GM12878 (cell line): ENCODE results near the gene DSE. TPM values are rescaled to one million over a fixed set of nuclear protein-coding genes. Genes with fewer than 3 reads are reported as not detected.
"Not testable (repeated sequence)": the region's sequence is repeated elsewhere in the genome, so short reads cannot be mapped to it uniquely, and the experiment has no call there.

ENCODE experiments used
- ATAC-seq: fragments of 200-7000 bp; cut with Tn5 transposase; 3 replicates; pipeline ENCODE4 v1.9.1; 2020; ENCODE audit warnings: mild to moderate bottlenecking, moderate library complexity
- BruUV-seq: library from RNA; stranded (reverse); fragments of 400-500 nt; replicated peaks from 2 replicates; lab custom pipeline; 2021; lab: Mats Ljungman, UMichigan
- CTCF ChIA-PET: fragments of 300-600 bp; sonication (Branson Sonifier 250); formaldehyde crosslinking; extraction: SDS; loops from one replicate; lab custom pipeline; 2021; ENCODE audit warnings: inconsistent platforms; lab: Yijun Ruan, JAX
- POLR2A ChIA-PET: fragments of 350-600 bp; formaldehyde crosslinking; extraction: SDS; loops from one replicate; lab custom pipeline; 2021; ENCODE audit warnings: inconsistent platforms; lab: Charles Lee
- RAD21 ChIA-PET: fragments of 300-600 bp; sonication (Branson Sonifier 250); formaldehyde crosslinking; loops from one replicate; lab custom pipeline; 2023; ENCODE audit warnings: antibody characterized with exemption; ENCODE audit not compliant: unreplicated experiment; lab: Charles Lee
- SMC1A ChIA-PET: fragments of 300-600 bp; sonication (Branson Sonifier 250); formaldehyde crosslinking; loops from one replicate; lab custom pipeline; 2023; ENCODE audit not compliant: unreplicated experiment, uncharacterized antibody; lab: Charles Lee
- DNase-seq: peaks from one replicate; pipeline ENCODE4 v3.0.0-alpha.2; 2011; ENCODE audit warnings: low read depth, low spot score
- FAIRE-seq: peaks from 3 replicates; lab custom pipeline; 2011; peaks lifted over from hg19 to GRCh38; lab: Jason Lieb, UNC
- H2AFZ ChIP-seq: 2 replicates; pipeline ENCODE4 v1.6.0; 2011; ENCODE audit warnings: low read depth, low read length, control low read depth; ENCODE audit not compliant: control insufficient read depth
- H3K27ac ChIP-seq: 2 replicates; pipeline ENCODE4 v1.5.1; 2011; ENCODE audit warnings: control low read depth; ENCODE audit not compliant: control insufficient read depth, insufficient read depth
- H3K27me3 ChIP-seq, 2 experiments: replicated peaks in 1 of 2; 2 replicates each; pipeline versions ENCODE4 v1.6.0 to v1.6.1; 2011; ENCODE audit warnings: low read length in 1 of 2; ENCODE audit not compliant: control insufficient read depth in 2 of 2, insufficient read depth in 2 of 2
- H3K36me3 ChIP-seq, 2 experiments: 2 replicates each; pipeline ENCODE4 v1.5.1; 2011; ENCODE audit warnings: low read length in 1 of 2; ENCODE audit not compliant: control insufficient read depth in 2 of 2, insufficient read depth in 2 of 2
- H3K4me1 ChIP-seq: 2 replicates; pipeline ENCODE4 v1.6.1; 2011; ENCODE audit warnings: mild to moderate bottlenecking, low read length, moderate library complexity, mixed read lengths; ENCODE audit not compliant: control insufficient read depth, insufficient read depth
- H3K4me2 ChIP-seq: 2 replicates; pipeline ENCODE4 v1.6.0; 2011; ENCODE audit warnings: control low read depth; ENCODE audit not compliant: control insufficient read depth, insufficient read depth
- H3K4me3 ChIP-seq: fragments of 200-600 bp; sonication (generic); 2 replicates; pipeline ENCODE4 v1.5.1; 2016
- H3K79me2 ChIP-seq: 2 replicates; pipeline ENCODE4 v1.6.0; 2011; ENCODE audit warnings: low read length; ENCODE audit not compliant: control insufficient read depth, insufficient read depth
- H3K9ac ChIP-seq: 2 replicates; pipeline ENCODE4 v1.8.0; 2011; ENCODE audit warnings: low read length, control low read depth, mixed read lengths; ENCODE audit not compliant: control insufficient read depth, insufficient read depth
- H3K9me3 ChIP-seq: replicated peaks from 3 replicates; pipeline ENCODE4 v1.5.1; 2011; ENCODE audit warnings: mild to moderate bottlenecking, low read length; ENCODE audit not compliant: control insufficient read depth, insufficient read depth
- H4K20me1 ChIP-seq: 2 replicates; pipeline ENCODE4 v1.6.0; 2011; ENCODE audit not compliant: control insufficient read depth, insufficient read depth
- CBFB ChIP-seq: IDR thresholded peaks from 2 replicates; pipeline ENCODE4 v1.6.1; 2016; ENCODE audit warnings: antibody characterized with exemption, low read depth
- CREM ChIP-seq: IDR thresholded peaks from 2 replicates; pipeline ENCODE4 v1.6.1; 2014; ENCODE audit warnings: antibody characterized with exemption, low read depth
- E4F1 ChIP-seq: fragments of 450-650 bp; IDR thresholded peaks from 2 replicates; pipeline ENCODE4 v1.6.1; 2018; ENCODE audit warnings: borderline replicate concordance, mild to moderate bottlenecking; ENCODE audit not compliant: partially characterized antibody
- HCFC1 ChIP-seq: fragments of 150-350 bp; IDR thresholded peaks from 2 replicates; pipeline ENCODE4 v1.6.1; 2014; ENCODE audit warnings: low read length
- HDGF ChIP-seq: fragments of 450-650 bp; IDR thresholded peaks from 2 replicates; pipeline ENCODE4 v1.6.1; 2016; ENCODE audit warnings: antibody characterized with exemption
- IKZF1 ChIP-seq: fragments of 450-650 bp; conservative IDR thresholded peaks from 2 replicates; pipeline ENCODE4 v1.6.1; 2017; ENCODE audit warnings: antibody characterized with exemption, mild to moderate bottlenecking
- MAX ChIP-seq: IDR thresholded peaks from 2 replicates; pipeline ENCODE4 v1.6.1; 2012; ENCODE audit warnings: low read depth, low read length, improper control_type of control experiment
- NFYA ChIP-seq: IDR thresholded peaks from 2 replicates; pipeline ENCODE4 v1.6.1; 2011; ENCODE audit warnings: low read depth, mild to moderate bottlenecking, low read length, improper control_type of control experiment, borderline replicate concordance
- NFYB ChIP-seq: IDR thresholded peaks from 2 replicates; pipeline ENCODE4 v1.6.1; 2011; ENCODE audit warnings: low read depth, mild to moderate bottlenecking, low read length, improper control_type of control experiment, moderate library complexity; ENCODE audit not compliant: insufficient read depth
- POLR2AphosphoS5 ChIP-seq: IDR thresholded peaks from 2 replicates; pipeline ENCODE4 v1.6.1; 2011; ENCODE audit warnings: mild to moderate bottlenecking, low read length, inconsistent platforms
- RBBP5 ChIP-seq: fragments of 200-600 bp; sonication (generic); conservative IDR thresholded peaks from 2 replicates; pipeline ENCODE4 v1.6.1; 2016
- RCOR1 ChIP-seq: conservative IDR thresholded peaks from 2 replicates; pipeline ENCODE4 v1.6.1; 2012; ENCODE audit warnings: low read depth, low read length, improper control_type of control experiment
- RUNX3 ChIP-seq: IDR thresholded peaks from 2 replicates; pipeline ENCODE4 v1.6.1; 2012; ENCODE audit warnings: low read length, inconsistent platforms
- SMAD5 ChIP-seq: IDR thresholded peaks from 2 replicates; pipeline ENCODE4 v1.6.1; 2016; ENCODE audit warnings: antibody characterized with exemption, low read depth
- SRF ChIP-seq, 2 experiments: IDR thresholded peaks; 2 replicates each; pipeline ENCODE4 v1.6.1; 2011; ENCODE audit warnings: low read depth in 2 of 2, low read length in 2 of 2, mild to moderate bottlenecking in 1 of 2, moderate library complexity in 1 of 2
- TBL1XR1 ChIP-seq: IDR thresholded peaks from 2 replicates; pipeline ENCODE4 v1.6.1; 2012; ENCODE audit warnings: low read depth, low read length, improper control_type of control experiment
- in situ Hi-C: fragments of 300-500 bp; cut with MboI; formaldehyde crosslinking; loops from 9 replicates; pipeline ENCODE4 v1.14.3; 2018; ENCODE audit warnings: mixed read lengths
- intact Hi-C: fragments of 100-400 bp; cut with micrococcal nuclease; formaldehyde crosslinking; loops from one replicate; pipeline ENCODE4 v1.14.2; 2022; ENCODE audit not compliant: unreplicated experiment
- polyA plus RNA-seq, 11 experiments: library from polyadenylated mRNA; depleted of rRNA in 4 of 11; unstranded in 6 of 11; stranded (reverse) in 5 of 11; fragments of >200 nt; fragmentation: Nextera tagmentation in 4 of 11; fragmentation: Illumina TruSeq in 1 of 11; extraction: Ambion mirVana in 4 of 11; extraction: Trizol in 1 of 11; gene quantifications; 1 replicate in 1 of 11; 2 replicates in 10 of 11; pipeline versions ENCODE4 v1.2.1 to v1.2.3, GENCODE V29; 2011 to 2016; ENCODE audit warnings: inconsistent platforms in 2 of 11, missing spikeins in 2 of 11, low read depth in 1 of 11
- total RNA-seq, 4 experiments: library from RNA; depleted of rRNA in 3 of 4; stranded (reverse); fragments of >200 nt in 3 of 4; fragmentation: Illumina TruSeq in 1 of 4; extraction: Trizol in 1 of 4; gene quantifications; 2 replicates each; pipeline versions ENCODE4 v1.2.1 to v1.2.3, GENCODE V29; 2013 to 2021

The DSE gene
- total and polyA plus RNA-seq, 10 of the 15 experiments (the other 5 are each of a cell fraction or from before 2014, with no cell fraction given) = 12.6 to 76.4 (median 43.0) TPM

GRCh38 chr6:116330511-116330910 lies 40.2 kb upstream of the DSE start (continued):
- TF ChIP-seq MAX (no peak), E4F1 (no peak), CBFB (no peak), TBL1XR1 (no peak), IKZF1 (no peak)

DNA sequence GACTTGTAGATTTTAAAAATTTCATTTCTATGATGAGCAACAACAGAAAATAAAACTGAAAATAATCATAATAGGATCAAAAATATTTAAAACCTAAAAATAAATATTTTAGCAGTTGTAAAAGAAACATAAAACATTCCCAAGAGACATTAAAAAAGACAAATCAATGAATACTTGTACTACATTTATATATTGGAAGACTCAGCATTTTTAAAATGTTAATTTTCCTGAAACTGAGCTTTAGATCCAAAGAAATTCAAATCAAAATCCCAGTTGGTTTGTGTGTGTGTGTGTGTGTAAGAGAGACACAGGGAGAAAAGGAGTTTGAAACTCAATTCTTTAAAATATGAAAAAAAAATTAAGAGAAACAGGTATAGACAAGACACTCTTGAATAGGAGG lies 38.7 kb upstream of the DSE start:
- DNase-seq (no peak), ATAC-seq (no peak), FAIRE-seq (no peak)
- ChIA-PET RAD21 (no interaction called here), SMC1A (no interaction called here), POLR2A (no interaction called here), CTCF (no interaction called here)
- H3K9me3 ChIP-seq = no peaks in the 10 kb centered on the region
- no peaks in the 10 kb centered on the region for H3K4me1 ChIP-seq
- H3K4me2 ChIP-seq = no peak overlapping the region
- no peaks in the 10 kb centered on the region for H3K27me3 ChIP-seq
- H3K9ac ChIP-seq = no peak overlapping the region
- H3K4me3 ChIP-seq = no peak overlapping the region
- no peak overlapping the region for H2AFZ ChIP-seq
- BruUV-seq = no TSS peak
- H3K79me2 ChIP-seq = no peaks in the 10 kb centered on the region
- H3K27ac ChIP-seq = no peak overlapping the region
- intact Hi-C loops = no loop called here
- no peaks in the 10 kb centered on the region for H4K20me1 ChIP-seq
- TF ChIP-seq SRF (IDR thresholded peaks at IDR 0.05; ENCODE audit: low read depth in 2 of 2, low read length in 2 of 2) = no peak
- TF ChIP-seq RBBP5 = no peak
- no peak for TF ChIP-seq RCOR1
- TF ChIP-seq HCFC1 = no peak
- TF ChIP-seq NFYB = no peak
- TF ChIP-seq RUNX3 = no peak
- no peak for TF ChIP-seq POLR2AphosphoS5
- no peak for TF ChIP-seq MAX
- no peak for TF ChIP-seq SMAD5
- no peak for TF ChIP-seq CREM
- TF ChIP-seq NFYA = no peak
- no peak for TF ChIP-seq HDGF
- H3K36me3 ChIP-seq = no peaks in the 10 kb centered on the region
- in situ Hi-C loops = no loop called here

- intact Hi-C loops, in situ Hi-C loops, H2AFZ ChIP-seq, H3K36me3 ChIP-seq, H4K20me1 ChIP-seq, H3K79me2 ChIP-seq, H3K4me1 ChIP-seq, RAD21 ChIA-PET, ATAC-seq, H3K4me2 ChIP-seq, SMC1A ChIA-PET, H3K27ac ChIP-seq, H3K9ac ChIP-seq, CTCF ChIA-PET, DNase-seq, H3K27me3 ChIP-seq, POLR2A ChIA-PET, FAIRE-seq, BruUV-seq, H3K4me3 ChIP-seq, H3K9me3 ChIP-seq: not testable (repeated sequence)
These were observed 35.9 kb upstream of the DSE start for GRCh38 chr6:116334638-116335409.
